ENCODE data around the gene TCHP.

GRCh38 chr12:109864916-109865315 is 35.2 kb upstream of the TCHP start:
- no peak for TF ChIP-seq CTCF (IDR thresholded peaks at IDR 0.05)
- no peak for TF ChIP-seq POLR2A (IDR thresholded peaks at IDR 0.05)
